Medulla oblongata (tissue), 1 donor: Measurements from ENCODE around the gene CLDN20.
"Not testable (repeated sequence)": the region's sequence is repeated elsewhere in the genome, so short reads cannot be mapped to it uniquely, and the experiment has no call there.

Source experiments
- DNase-seq: peaks from one replicate; pipeline ENCODE4 v3.0.0-alpha.2; 2015; ENCODE audit errors: extremely low spot score

Gene CLDN20

GRCh38 chr6:155263373-155264063 lies at the start of gene CLDN20:
CLDN20 (plus strand) TSS chr6:155264013; CDS start chr6:155275720, 11,707 bp downstream.
- DNase-seq, result no peak

GRCh38 chr6:155215906-155216305 lies 47.9 kb upstream of the CLDN20 start:
- no peak for DNase-seq

GRCh38 chr6:155216312-155217046 lies 47.3 kb upstream of the CLDN20 start:
- no peak for DNase-seq

- DNase-seq, result not testable (repeated sequence)
Observed at GRCh38 chr6:155218711-155219110, 45.1 kb upstream of the CLDN20 start.

- no peak for DNase-seq
Observed at GRCh38 chr6:155219299-155219698, 44.5 kb upstream of the CLDN20 start.

GRCh38 chr6:155219858-155220301 lies 43.9 kb upstream of the CLDN20 start:
- DNase-seq, result peak; percentile 64

GRCh38 chr6:155221086-155221485 lies 42.7 kb upstream of the CLDN20 start:
- no peak for DNase-seq

- DNase-seq, result no peak
Observed at GRCh38 chr6:155222506-155222905, 41.3 kb upstream of the CLDN20 start.

GRCh38 chr6:155223646-155224451 lies 40.0 kb upstream of the CLDN20 start:
- no peak for DNase-seq

GRCh38 chr6:155224618-155225017 lies 39.2 kb upstream of the CLDN20 start:
- no peak for DNase-seq

GRCh38 chr6:155227046-155227445 lies 36.8 kb upstream of the CLDN20 start:
- no peak for DNase-seq

GRCh38 chr6:155228546-155229166 lies 35.2 kb upstream of the CLDN20 start:
- no peak for DNase-seq

GRCh38 chr6:155230975-155231374 lies 32.8 kb upstream of the CLDN20 start:
- DNase-seq, result not testable (repeated sequence)

- DNase-seq, result no peak
Observed at GRCh38 chr6:155232848-155233247, 31.0 kb upstream of the CLDN20 start.

- DNase-seq, result no peak
Observed at GRCh38 chr6:155234167-155234566, 29.6 kb upstream of the CLDN20 start.

GRCh38 chr6:155234687-155235086 lies 29.1 kb upstream of the CLDN20 start:
- DNase-seq, result no peak

- DNase-seq, result no peak
Observed at GRCh38 chr6:155235087-155235486, 28.7 kb upstream of the CLDN20 start.

GRCh38 chr6:155237613-155238012 lies 26.2 kb upstream of the CLDN20 start:
- no peak for DNase-seq

GRCh38 chr6:155240905-155241600 lies 22.8 kb upstream of the CLDN20 start:
- no peak for DNase-seq

- DNase-seq, result no peak
Observed at GRCh38 chr6:155241966-155242365, 21.8 kb upstream of the CLDN20 start.

GRCh38 chr6:155244434-155244833 lies 19.4 kb upstream of the CLDN20 start:
- no peak for DNase-seq
